ENCODE results near the gene EEA1. TPM values are rescaled to one million over a fixed set of nuclear protein-coding genes. Genes with fewer than 3 reads are reported as not detected.
"Not testable (repeated sequence)": the region's sequence is repeated elsewhere in the genome, so short reads cannot be mapped to it uniquely, and the experiment has no call there.

Gene EEA1
- total RNA-seq, 1 experiment from 2014 or later, result 68.9 TPM

GRCh38 chr12:92753976-92754885 lies 174.9 kb downstream of the EEA1 start:
- intact Hi-C loops (cut with micrococcal nuclease; ENCODE audit: unreplicated experiment), result no loop called here
- TF ChIP-seq CTCF (IDR thresholded peaks at IDR 0.05; ENCODE audit: insufficient read depth in 1 of 2, low read depth in 1 of 2, low read length in 1 of 2, severe bottlenecking in 1 of 2, unreplicated experiment in 1 of 2), result no peak
- Histone ChIP-seq H3K9me3 (no peaks in the 10 kb centered on the region), H3K36me3 (ENCODE audit: control insufficient read depth, insufficient read depth, low read length) (no peaks in the 10 kb centered on the region), H3K27me3 (replicated peaks; ENCODE audit: control insufficient read depth, insufficient read depth, low read length) (no peaks in the 10 kb centered on the region), H3K4me1 (no peaks in the 10 kb centered on the region), H3K4me3 (ENCODE audit: low read depth, low read length) (no peak overlapping the region)
- no peaks in the 10 kb centered on the region for H3K36me3 Mint-ChIP-seq (ENCODE audit: insufficient read depth, unreplicated experiment)
- peaks cover 6% of the 10 kb centered on the region for H3K27me3 Mint-ChIP-seq (ENCODE audit: insufficient read depth, unreplicated experiment)
- H3K9me3 Mint-ChIP-seq (ENCODE audit: unreplicated experiment), result no peaks in the 10 kb centered on the region
- ChIA-PET POLR2A (no interaction called here), CTCF (no interaction called here)
- no peak overlapping the region for H3K4me3 Mint-ChIP-seq (ENCODE audit: unreplicated experiment)
- no peak overlapping the region for H3K27ac Mint-ChIP-seq (ENCODE audit: unreplicated experiment)
- DNase-seq, result no peak
- no TSS peak for BruUV-seq (replicated peaks)
- no peaks in the 10 kb centered on the region for H3K4me1 Mint-ChIP-seq (ENCODE audit: low read depth, unreplicated experiment)

- H3K4me3 Mint-ChIP-seq (ENCODE audit: unreplicated experiment); H3K27ac Mint-ChIP-seq (ENCODE audit: unreplicated experiment); H3K4me1 ChIP-seq; H3K4me1 Mint-ChIP-seq (ENCODE audit: low read depth, unreplicated experiment); H3K27me3 ChIP-seq (replicated peaks; ENCODE audit: control insufficient read depth, insufficient read depth, low read length); H3K9me3 ChIP-seq; DNase-seq; H3K27me3 Mint-ChIP-seq (ENCODE audit: insufficient read depth, unreplicated experiment); BruUV-seq (replicated peaks); H3K4me3 ChIP-seq (ENCODE audit: low read depth, low read length); H3K36me3 Mint-ChIP-seq (ENCODE audit: insufficient read depth, unreplicated experiment); POLR2A ChIA-PET; H3K36me3 ChIP-seq (ENCODE audit: control insufficient read depth, insufficient read depth, low read length); intact Hi-C loops (cut with micrococcal nuclease; ENCODE audit: unreplicated experiment); H3K9me3 Mint-ChIP-seq (ENCODE audit: unreplicated experiment); CTCF ChIA-PET: not testable (repeated sequence)
Measured at GRCh38 chr12:92749691-92750090, 179.4 kb downstream of the EEA1 start.

- H3K36me3 ChIP-seq (ENCODE audit: control insufficient read depth, insufficient read depth, low read length), result no peaks in the 10 kb centered on the region
- TF ChIP-seq CTCF (IDR thresholded peaks at IDR 0.05; ENCODE audit: insufficient read depth in 1 of 2, low read depth in 1 of 2, low read length in 1 of 2, severe bottlenecking in 1 of 2, unreplicated experiment in 1 of 2), result no peak
- DNase-seq, result no peak
- H3K27ac Mint-ChIP-seq (ENCODE audit: unreplicated experiment), result no peak overlapping the region
- ChIA-PET POLR2A (no interaction called here), CTCF (no interaction called here)
- H3K4me3 ChIP-seq (ENCODE audit: low read depth, low read length), result no peak overlapping the region
- H3K4me1 Mint-ChIP-seq (ENCODE audit: low read depth, unreplicated experiment), result no peaks in the 10 kb centered on the region
- intact Hi-C loops (cut with micrococcal nuclease; ENCODE audit: unreplicated experiment), result no loop called here
- H3K4me1 ChIP-seq, result no peaks in the 10 kb centered on the region
- H3K9me3 ChIP-seq, result no peaks in the 10 kb centered on the region; the same call in 1 of the 2 replicates
- H3K4me3 Mint-ChIP-seq (ENCODE audit: unreplicated experiment), result no peak overlapping the region
- H3K27me3 ChIP-seq (replicated peaks; ENCODE audit: control insufficient read depth, insufficient read depth, low read length), result no peaks in the 10 kb centered on the region
- no peaks in the 10 kb centered on the region for H3K9me3 Mint-ChIP-seq (ENCODE audit: unreplicated experiment)
- H3K27me3 Mint-ChIP-seq (ENCODE audit: insufficient read depth, unreplicated experiment), result peaks cover 1% of the 10 kb centered on the region
- no TSS peak for BruUV-seq (replicated peaks)
- no peaks in the 10 kb centered on the region for H3K36me3 Mint-ChIP-seq (ENCODE audit: insufficient read depth, unreplicated experiment)
Measured at GRCh38 chr12:92747151-92747550, 181.9 kb downstream of the EEA1 start.
